ENCODE measurements around the gene FYB2.

- TF ChIP-seq STAT1 (conservative IDR thresholded peaks at IDR 0.05) (no peak), CBX3 (IDR thresholded peaks at IDR 0.05; ENCODE audit: borderline replicate concordance, low read depth) (no peak), POLR2AphosphoS5 (IDR thresholded peaks at IDR 0.05; ENCODE audit: low read length) (no peak)
- TF ChIP-seq, protein P1, sequence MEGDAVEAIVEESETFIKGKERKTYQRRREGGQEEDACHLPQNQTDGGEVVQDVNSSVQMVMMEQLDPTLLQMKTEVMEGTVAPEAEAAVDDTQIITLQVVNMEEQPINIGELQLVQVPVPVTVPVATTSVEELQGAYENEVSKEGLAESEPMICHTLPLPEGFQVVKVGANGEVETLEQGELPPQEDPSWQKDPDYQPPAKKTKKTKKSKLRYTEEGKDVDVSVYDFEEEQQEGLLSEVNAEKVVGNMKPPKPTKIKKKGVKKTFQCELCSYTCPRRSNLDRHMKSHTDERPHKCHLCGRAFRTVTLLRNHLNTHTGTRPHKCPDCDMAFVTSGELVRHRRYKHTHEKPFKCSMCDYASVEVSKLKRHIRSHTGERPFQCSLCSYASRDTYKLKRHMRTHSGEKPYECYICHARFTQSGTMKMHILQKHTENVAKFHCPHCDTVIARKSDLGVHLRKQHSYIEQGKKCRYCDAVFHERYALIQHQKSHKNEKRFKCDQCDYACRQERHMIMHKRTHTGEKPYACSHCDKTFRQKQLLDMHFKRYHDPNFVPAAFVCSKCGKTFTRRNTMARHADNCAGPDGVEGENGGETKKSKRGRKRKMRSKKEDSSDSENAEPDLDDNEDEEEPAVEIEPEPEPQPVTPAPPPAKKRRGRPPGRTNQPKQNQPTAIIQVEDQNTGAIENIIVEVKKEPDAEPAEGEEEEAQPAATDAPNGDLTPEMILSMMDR (IDR thresholded peaks at IDR 0.05 in 2 of 3, conservative IDR thresholded peaks at IDR 0.05 in 1 of 3; ENCODE audit: control insufficient read depth in 2 of 3, extremely low read depth in 1 of 3, insufficient read depth in 1 of 3, low read depth in 3 of 3, low read length in 3 of 3) = peak; percentile 33 to 57 (median 44); a peak in 4 of 6 replicates
Measured at GRCh38 chr1:56709269-56709880, 109.8 kb downstream of the FYB2 start.

All from GM12878 (cell line).